ENCODE results near the gene PRDM16.
A peak's percentile ranks its signal among the peaks of the same experiment; 100 is the strongest.

The PRDM16 gene

GRCh38 chr1:3068564-3069431 is at the start of gene PRDM16:
PRDM16 (plus strand) TSS chr1:3069203; CDS start chr1:3069260, 57 bp downstream.
- peak; percentile 51 to 52 for DNase-seq

GRCh38 chr1:3019516-3020051 is 49.4 kb upstream of the PRDM16 start:
- no peak for DNase-seq

DNA sequence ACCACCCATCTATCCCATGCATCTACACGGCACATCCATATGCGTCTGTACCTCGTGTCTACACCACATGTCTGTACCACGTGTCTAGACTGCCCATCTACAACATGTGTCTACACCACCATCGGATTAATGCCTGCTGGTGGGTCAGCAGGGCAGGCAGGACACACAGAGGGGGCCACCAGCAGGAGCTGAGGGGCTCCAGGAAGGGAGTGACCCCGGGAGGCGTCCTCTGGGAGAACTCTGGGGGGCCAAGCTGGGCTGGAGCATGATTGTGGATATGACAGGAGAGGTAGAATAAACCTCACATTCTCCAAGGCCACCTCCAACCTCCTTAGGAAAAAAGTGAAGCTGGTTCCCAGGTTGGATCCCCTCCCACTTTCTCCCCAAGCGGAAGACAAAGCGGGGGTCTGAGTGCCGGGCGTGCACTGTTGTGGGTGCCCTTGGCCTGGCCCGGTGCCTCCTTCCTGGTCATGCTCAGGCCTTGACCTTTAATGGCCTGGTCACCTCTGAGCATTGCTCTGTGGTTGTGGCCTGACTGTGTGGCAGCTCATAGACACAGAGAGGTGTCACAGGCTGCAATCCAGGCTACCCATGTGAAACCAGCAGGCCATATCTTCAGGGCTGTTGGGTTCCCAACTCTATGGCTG is 48.6 kb upstream of the PRDM16 start:
- DNase-seq, result no peak

DNA sequence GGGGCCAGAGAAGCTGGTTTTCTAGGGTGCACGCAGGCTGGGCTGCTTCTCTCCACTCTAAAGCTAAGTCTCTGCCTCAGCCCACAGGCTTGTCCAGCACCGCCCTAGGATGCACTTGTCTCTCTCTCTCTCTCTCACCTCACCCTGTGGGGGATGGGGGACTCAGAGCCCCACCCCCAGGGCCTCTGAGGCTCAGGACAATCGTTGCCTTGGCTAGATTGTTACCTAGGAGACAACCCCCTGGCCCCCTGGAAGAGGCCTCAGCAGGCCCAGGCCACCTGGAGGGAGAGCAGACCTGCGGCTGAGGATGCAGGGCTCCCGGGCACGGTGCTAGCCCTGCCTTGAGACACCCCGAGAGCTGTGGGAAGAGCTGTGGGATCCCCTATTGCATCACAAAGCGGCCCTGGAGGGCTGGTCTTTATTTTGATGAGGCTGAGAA is 47.8 kb upstream of the PRDM16 start, which contains the start of gene ACTRT2:
Gene ACTRT2, plus strand, starts transcription at position 235 of the 439 bp plus-strand sequence. CDS start 220 bp downstream, outside the sequence.
- DNase-seq, result no peak

GRCh38 chr1:3021801-3022401 is 47.1 kb upstream of the PRDM16 start:
- DNase-seq, result no peak

- DNase-seq, result no peak
Measured at GRCh38 chr1:3022511-3022973, 46.5 kb upstream of the PRDM16 start.

- DNase-seq, result no peak
Measured at GRCh38 chr1:3022976-3023375, 46.0 kb upstream of the PRDM16 start.

- no peak for DNase-seq
Measured at GRCh38 chr1:3024019-3024418, 45.0 kb upstream of the PRDM16 start.

GRCh38 chr1:3024588-3024987 is 44.4 kb upstream of the PRDM16 start:
- DNase-seq, result no peak

DNA sequence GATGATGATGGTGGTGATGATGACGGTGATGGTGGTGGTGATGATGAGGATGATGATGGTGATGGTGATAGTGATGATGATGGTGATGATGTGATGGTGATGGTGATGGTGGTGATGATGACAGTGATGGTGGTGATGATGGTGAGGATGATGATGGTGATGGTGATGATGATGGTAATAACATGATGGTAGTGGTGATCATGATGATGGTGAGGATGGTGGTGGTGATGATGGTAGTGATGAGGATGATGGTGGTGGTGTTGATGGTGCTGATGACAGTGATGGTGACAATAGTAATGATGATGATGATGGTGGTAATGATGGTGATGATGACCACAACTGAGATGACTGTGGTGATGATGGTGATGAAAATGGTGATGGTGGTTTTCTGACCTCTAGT is 42.9 kb upstream of the PRDM16 start:
- DNase-seq, result no peak

- no peak for DNase-seq
Measured at GRCh38 chr1:3026581-3027391, 42.2 kb upstream of the PRDM16 start.

DNA sequence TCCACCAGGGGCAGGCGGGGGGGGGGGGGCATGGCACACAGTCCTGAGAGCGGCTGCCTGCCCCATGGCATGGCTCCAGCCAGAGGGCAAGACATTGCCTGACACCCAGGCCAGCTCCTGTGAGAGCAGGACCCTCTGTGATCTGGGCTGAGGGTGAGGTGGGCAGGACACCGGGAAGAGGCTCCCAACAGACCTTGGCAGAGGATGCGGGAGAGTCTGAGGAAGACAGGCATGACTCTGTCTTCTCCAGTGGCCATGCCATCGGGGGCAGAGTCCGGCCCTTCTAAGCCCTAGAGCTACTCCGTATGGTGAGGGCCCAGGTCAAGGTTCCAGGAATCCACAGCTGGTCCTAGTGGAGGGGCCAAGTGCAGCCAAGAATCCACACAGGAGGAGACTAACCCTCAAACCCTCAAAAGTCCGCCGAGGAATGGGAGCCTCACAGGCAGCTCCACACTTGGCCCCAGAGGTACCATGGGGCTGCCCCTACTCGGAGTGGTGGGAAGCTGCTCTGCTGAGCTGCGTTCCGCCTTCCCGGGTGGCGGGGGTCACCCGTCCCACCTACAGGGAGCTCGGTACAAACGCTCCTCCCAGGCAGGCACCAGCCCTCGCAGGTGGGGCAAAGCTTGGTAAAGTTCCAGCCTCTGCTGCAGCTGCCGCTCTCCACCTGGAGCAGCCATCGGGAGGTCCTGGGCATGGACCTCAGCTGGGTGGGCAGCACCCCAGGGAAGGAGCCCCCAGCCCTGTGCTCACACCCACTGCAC is 41.2 kb upstream of the PRDM16 start:
- DNase-seq, result no peak

DNA sequence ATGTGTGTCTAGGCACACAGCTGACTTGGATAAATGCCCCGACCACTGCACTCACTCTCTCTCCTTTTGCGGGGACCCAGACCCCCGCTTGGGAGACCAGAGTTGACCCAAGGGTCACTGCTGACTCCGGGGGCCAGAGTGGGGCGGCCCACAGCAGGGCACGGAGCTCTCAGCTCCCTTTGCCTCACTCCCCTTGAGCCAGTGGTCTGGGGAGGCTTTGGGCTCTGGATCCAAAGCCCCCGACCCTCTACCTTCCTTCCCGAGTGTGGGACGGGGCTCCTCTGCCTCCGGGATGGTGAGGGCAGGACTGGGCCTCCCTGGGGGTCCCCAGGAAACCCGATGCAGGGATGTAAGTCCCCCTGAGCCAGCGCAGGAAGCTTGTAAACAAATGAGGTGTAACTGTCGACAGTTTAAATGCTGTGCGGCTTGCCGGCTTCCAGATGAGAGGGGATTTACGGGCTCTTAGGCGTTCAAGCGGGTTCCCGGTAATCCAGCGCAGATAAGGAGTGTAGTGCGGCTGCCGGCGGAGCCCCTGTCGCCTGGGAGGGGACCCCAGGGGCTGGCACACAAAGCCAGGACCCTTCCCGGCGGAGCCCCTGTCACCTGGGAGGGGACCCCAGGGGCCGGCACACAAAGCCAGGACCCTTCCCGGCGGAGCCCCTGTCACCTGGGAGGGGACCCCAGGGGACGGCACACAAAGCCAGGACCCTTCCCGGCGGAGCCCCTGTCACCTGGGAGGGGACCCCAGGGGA is 40.3 kb upstream of the PRDM16 start:
- no peak for DNase-seq

DNA sequence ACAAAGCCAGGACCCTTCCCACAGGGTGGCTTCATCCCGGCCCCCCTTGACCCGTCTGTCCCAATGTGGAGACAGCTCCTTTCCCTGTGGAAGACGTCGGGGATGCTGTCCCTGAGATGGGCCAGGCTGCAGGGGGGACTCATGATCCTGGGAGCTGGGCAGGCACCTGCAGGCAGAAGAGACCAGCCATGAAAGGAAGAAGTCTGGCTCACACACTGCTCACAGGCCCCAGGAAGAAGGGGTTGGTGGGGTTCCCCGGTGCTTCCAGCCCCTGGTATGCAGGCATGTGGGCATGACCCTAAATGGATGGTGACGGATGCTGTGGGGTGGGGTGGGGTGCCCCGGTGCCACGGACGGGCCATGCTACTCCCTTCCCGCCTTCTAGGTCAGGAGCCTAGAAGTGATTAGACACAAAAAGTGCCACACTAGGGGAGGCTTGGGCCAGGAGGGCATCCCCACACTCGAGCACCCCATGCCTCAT is 39.5 kb upstream of the PRDM16 start:
- DNase-seq, result no peak

DNA sequence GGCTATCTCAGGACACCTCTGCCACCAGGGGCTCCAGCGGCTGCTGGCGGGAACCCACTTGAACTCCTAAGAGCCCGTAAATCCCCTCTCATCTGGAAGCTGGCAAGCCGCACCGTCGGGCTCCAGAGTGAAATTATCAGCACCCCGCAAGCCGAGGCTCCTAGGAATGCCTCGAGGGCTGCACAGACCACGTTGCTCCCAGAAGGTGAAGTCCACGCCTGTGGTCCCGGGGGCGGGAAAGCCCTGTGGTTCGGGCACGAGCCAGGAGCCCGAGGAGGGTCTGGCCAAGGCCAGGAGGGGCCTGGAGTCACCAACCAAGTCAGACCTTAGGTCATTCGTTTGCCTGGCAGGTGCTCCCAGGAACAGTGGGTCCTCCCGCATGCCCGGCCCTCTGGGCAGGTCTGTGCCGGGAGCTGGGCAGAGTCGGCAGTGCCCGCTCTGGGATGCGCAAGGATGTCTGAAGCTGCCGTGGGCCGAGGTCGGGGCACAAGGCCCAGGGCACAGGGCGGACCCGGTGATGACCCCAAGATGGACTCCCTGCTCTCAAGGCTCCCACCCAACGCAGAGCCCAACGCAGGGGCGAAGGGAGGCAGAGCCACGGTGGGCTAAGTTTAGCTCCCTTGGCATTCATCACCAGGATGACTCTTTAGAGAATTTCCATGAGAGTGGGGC is 38.9 kb upstream of the PRDM16 start:
- DNase-seq, result no peak

DNA sequence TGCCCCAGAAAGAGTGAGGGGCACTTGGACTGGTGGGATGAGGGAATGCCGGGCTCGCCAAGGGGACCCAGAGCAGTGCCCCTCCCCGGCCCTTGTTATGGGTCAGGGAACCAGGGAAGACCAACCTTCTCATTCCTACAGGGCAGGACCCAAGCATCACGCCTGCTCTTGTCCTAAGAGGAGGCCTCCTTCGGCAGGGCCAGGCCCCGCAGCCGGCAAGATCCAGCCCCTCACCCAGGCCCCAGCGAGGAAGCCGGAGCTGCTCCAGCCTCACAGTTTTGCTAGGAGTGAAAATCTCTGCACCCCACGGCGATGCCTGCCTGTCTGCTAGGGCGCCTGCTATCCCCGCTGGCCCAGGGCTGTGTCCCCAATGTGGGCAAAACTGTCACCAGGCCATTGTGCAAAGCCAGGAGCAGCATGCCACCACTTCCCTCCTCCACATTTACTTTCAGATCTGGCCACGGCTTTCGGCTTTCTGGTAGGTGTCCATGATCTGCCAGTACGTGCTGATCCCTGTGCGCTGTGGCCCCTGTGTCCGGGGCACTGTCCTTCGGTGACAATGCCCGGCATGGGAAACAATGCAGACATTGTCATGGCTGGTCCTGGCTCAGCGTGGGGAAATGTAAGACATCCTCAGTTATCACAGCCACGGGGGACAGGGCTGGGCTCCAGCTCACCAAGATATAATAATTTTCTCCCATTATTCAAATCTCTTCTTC is 38.2 kb upstream of the PRDM16 start:
- DNase-seq, result no peak

DNA sequence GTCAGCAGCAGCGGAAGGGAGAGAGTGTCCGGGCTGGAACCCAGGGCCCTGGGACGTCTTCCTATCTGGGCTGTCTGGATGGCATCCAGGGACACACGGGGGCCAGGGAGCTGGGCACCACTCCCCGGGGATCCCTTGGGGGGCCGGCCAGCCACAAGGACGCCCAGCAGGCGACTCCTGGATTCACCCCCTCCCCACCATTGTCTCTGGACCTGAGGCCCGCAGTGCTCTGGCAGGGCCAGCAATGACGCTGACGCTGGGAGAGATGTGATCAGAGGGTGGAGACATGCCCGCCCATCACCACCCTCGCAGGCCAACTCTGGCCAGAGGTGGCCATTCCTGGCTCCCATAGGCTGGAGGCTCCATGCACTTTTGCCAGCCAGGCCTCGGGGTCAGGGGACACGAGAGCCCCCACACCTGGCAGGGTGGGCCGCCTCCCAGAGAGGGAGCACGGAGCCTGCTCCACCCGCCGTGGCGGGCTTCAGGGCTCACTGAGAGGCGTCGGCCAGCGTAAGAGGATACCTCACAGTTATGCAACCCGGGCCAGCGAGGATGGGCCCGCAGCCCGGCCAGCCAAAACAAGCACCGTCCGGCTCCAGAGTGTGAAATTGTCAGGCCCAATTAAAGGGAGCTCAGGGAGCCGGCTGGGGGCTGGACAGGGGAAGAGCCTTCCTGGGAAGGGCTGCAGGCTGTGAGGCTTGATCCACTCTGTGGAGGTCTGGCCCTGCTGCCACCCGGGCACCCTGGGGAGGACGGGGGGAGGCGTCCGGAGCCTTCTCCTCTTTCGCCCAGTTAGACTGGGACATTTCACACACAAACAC is 37.4 kb upstream of the PRDM16 start:
- no peak for DNase-seq

- no peak for DNase-seq
Measured at GRCh38 chr1:3032371-3033039, 36.5 kb upstream of the PRDM16 start.

All from activated T-cell treated with anti-CD3 and anti-CD28 coated beads, Interleukin-2, amount 50 U/mL, for 48 hours (primary cell).